Panc1 (cell line): ENCODE results near the gene F5. TPM values are rescaled to one million over a fixed set of nuclear protein-coding genes. Genes with fewer than 3 reads are reported as not detected.

Source experiments
- ATAC-seq: fragments of 200-7000 bp; cut with Tn5 transposase; 2 replicates; pipeline ENCODE4 v1.9.1; 2020; ENCODE audit warnings: mild to moderate bottlenecking, moderate library complexity
- BruUV-seq: library from RNA; stranded (reverse); fragments of 400-500 nt; replicated peaks from 2 replicates; lab custom pipeline; 2021; lab: Mats Ljungman, UMichigan
- CTCF ChIA-PET: fragments of 300-600 bp; sonication (Branson Sonifier 250); formaldehyde crosslinking; loops from one replicate; lab custom pipeline; 2022; ENCODE audit warnings: antibody characterized with exemption; lab: Charles Lee
- POLR2A ChIA-PET: fragments of 300-600 bp; sonication (Branson Sonifier 250); formaldehyde crosslinking; loops from one replicate; lab custom pipeline; 2022; ENCODE audit warnings: antibody characterized with exemption; lab: Charles Lee
- DNase-seq: peaks from one replicate; pipeline ENCODE4 v3.0.0-alpha.2; 2010; ENCODE audit warnings: low read depth, low spot score
- H3K27ac ChIP-seq: 2 replicates; pipeline ENCODE4 v1.5.1; 2011; ENCODE audit warnings: mild to moderate bottlenecking, low read length, inconsistent platforms
- H3K27me3 ChIP-seq: fragments of 200-500 bp; sonication (Bioruptor generic); 2 replicates; pipeline ENCODE4 v1.6.0; 2014; ENCODE audit warnings: low read length, inconsistent platforms; ENCODE audit not compliant: control insufficient read depth, insufficient read depth
- H3K36me3 ChIP-seq: fragments of 200-500 bp; sonication (Bioruptor generic); 2 replicates; pipeline ENCODE4 v1.5.1; 2014; ENCODE audit warnings: inconsistent platforms, mild to moderate bottlenecking, low read length, moderate library complexity; ENCODE audit not compliant: control insufficient read depth, insufficient read depth
- H3K4me1 ChIP-seq: 2 replicates; pipeline ENCODE4 v1.5.1; 2011; ENCODE audit warnings: inconsistent platforms, mild to moderate bottlenecking, low read length, moderate library complexity; ENCODE audit not compliant: control insufficient read depth, insufficient read depth
- H3K4me3 ChIP-seq, 2 experiments: 2 replicates each; pipeline ENCODE4 v1.5.1; 2011 to 2012; ENCODE audit warnings: low read depth in 2 of 2, low read length in 2 of 2, mild to moderate bottlenecking in 2 of 2, inconsistent platforms in 1 of 2, moderate library complexity in 1 of 2
- H3K9me3 ChIP-seq: fragments of 200-500 bp; sonication (Bioruptor generic); 2 replicates; pipeline ENCODE4 v1.5.1; 2014; ENCODE audit warnings: low read depth, mild to moderate bottlenecking, inconsistent platforms, low read length, moderate library complexity; ENCODE audit not compliant: control insufficient read depth, insufficient read depth
- CTCF ChIP-seq: fragments of 450-650 bp; IDR thresholded peaks from 2 replicates; pipeline ENCODE4 v1.5.1; 2017; ENCODE audit warnings: mild to moderate bottlenecking
- POLR2AphosphoS5 ChIP-seq: IDR thresholded peaks from 2 replicates; pipeline ENCODE4 v1.6.1; 2012; ENCODE audit warnings: mild to moderate bottlenecking, low read depth, low read length, moderate library complexity
- REST ChIP-seq, 2 experiments: IDR thresholded peaks; 2 replicates each; pipeline ENCODE4 v1.6.1; 2011 to 2012; ENCODE audit warnings: low read depth in 2 of 2, control low read depth in 1 of 2, low read length in 1 of 2, mild to moderate bottlenecking in 1 of 2, moderate library complexity in 1 of 2; ENCODE audit not compliant: insufficient read depth in 1 of 2
- SIN3A ChIP-seq: IDR thresholded peaks from 2 replicates; pipeline ENCODE4 v1.6.1; 2012; ENCODE audit warnings: low read depth, mild to moderate bottlenecking, low read length, moderate library complexity, borderline replicate concordance; ENCODE audit not compliant: insufficient read depth
- TCF7L2 ChIP-seq: IDR thresholded peaks from 2 replicates; pipeline ENCODE4 v1.6.1; 2011; ENCODE audit warnings: mild to moderate bottlenecking, low read depth, low read length, inconsistent platforms
- in situ Hi-C: cut with HindIII; loops from 2 replicates; pipeline ENCODE4 v1.10.0; 2016; ENCODE audit warnings: low sequenced_read_pairs, low pct_unique_long_range_greater_than_20kb
- intact Hi-C: fragments of 100-400 bp; cut with micrococcal nuclease; formaldehyde crosslinking; loops from one replicate; pipeline ENCODE4 v1.10.0; 2022; ENCODE audit not compliant: unreplicated experiment
- total RNA-seq: library from RNA; stranded (reverse); gene quantifications from one replicate; pipeline ENCODE4 v1.2.1, GENCODE V29; 2021; ENCODE audit not compliant: unreplicated experiment

The F5 gene
- total RNA-seq, 1 experiment from 2014 or later, result 0.08 TPM

- POLR2A ChIA-PET, result no interaction called here
- DNase-seq (no peak), ATAC-seq (no peak)
- H3K9me3 ChIP-seq, result no peaks in the 10 kb centered on the region
- TF ChIP-seq CTCF (no peak), TCF7L2 (no peak), SIN3A (no peak), POLR2AphosphoS5 (no peak), REST (IDR thresholded peaks at IDR 0.05; ENCODE audit: insufficient read depth in 1 of 2, low read depth in 2 of 2, low read length in 1 of 2) (no peak)
- no peak overlapping the region for H3K4me3 ChIP-seq
- BruUV-seq, result no TSS peak
- H3K36me3 ChIP-seq, result no peaks in the 10 kb centered on the region
- H3K4me1 ChIP-seq, result no peaks in the 10 kb centered on the region
- 0 out of 2 replicates have a peak, but pooled peaks cover 5% of the 10 kb centered on the region for H3K27me3 ChIP-seq
- intact Hi-C loops, result no loop called here
- no peak overlapping the region for H3K27ac ChIP-seq
- CTCF ChIA-PET, result no interaction called here
- in situ Hi-C loops, result no loop called here
These were observed 32.1 kb upstream of the F5 start for GRCh38 chr1:169618367-169618766.

GRCh38 chr1:169615803-169616202 is 29.5 kb upstream of the F5 start:
- Histone ChIP-seq H3K36me3 (no peaks in the 10 kb centered on the region), H3K27me3 (0 out of 2 replicates have a peak, but pooled peaks cover 7% of the 10 kb centered on the region), H3K4me3 (no peak overlapping the region), H3K4me1 (no peaks in the 10 kb centered on the region), H3K27ac (no peak overlapping the region), H3K9me3 (no peaks in the 10 kb centered on the region)
- no peak for TF ChIP-seq CTCF
- no peak for TF ChIP-seq REST (IDR thresholded peaks at IDR 0.05; ENCODE audit: insufficient read depth in 1 of 2, low read depth in 2 of 2, low read length in 1 of 2)
- TF ChIP-seq POLR2AphosphoS5, result no peak
- ChIA-PET POLR2A (no interaction called here), CTCF (no interaction called here)
- in situ Hi-C loops, result no loop called here
- no peak for DNase-seq
- ATAC-seq, result no peak
- intact Hi-C loops, result no loop called here
- BruUV-seq, result no TSS peak
